ENCODE data around the gene C1QTNF5. TPM values are rescaled to one million over a fixed set of nuclear protein-coding genes. Genes with fewer than 3 reads are reported as not detected.

Gene C1QTNF5
- total and polyA plus RNA-seq, 2 of the 8 experiments (the other 6 are each of a cell fraction or from before 2014, with no cell fraction given): 2.2 to 2.7 TPM

GRCh38 chr11:119372260-119373058, 31.8 kb upstream of the C1QTNF5 start (continued):
- no peak for TF ChIP-seq TEAD4 (IDR thresholded peaks at IDR 0.05; ENCODE audit: low read depth, low read length)
- TF ChIP-seq EP300 (IDR thresholded peaks at IDR 0.05; ENCODE audit: borderline replicate concordance in 1 of 2, low read depth in 2 of 2, low read length in 2 of 2): no peak
- no peak for TF ChIP-seq SUZ12 (IDR thresholded peaks at IDR 0.05; ENCODE audit: low read length)
- TF ChIP-seq YY1 (IDR thresholded peaks at IDR 0.05; ENCODE audit: low read depth, low read length): no peak
- TF ChIP-seq MAX (IDR thresholded peaks at IDR 0.05): no peak
- TF ChIP-seq SIRT6 (IDR thresholded peaks at IDR 0.05; ENCODE audit: low read length): no peak

All from H1 (cell line).